Liver (tissue), 9 donors: ENCODE data around the gene FOXS1. TPM values are rescaled to one million over a fixed set of nuclear protein-coding genes. Genes with fewer than 3 reads are reported as not detected.

Experiments
- DNase-seq: peaks from one replicate; pipeline ENCODE4 v3.0.0-alpha.2; 2017; ENCODE audit warnings: low spot score
- H3K27ac ChIP-seq, 2 donors: one replicate each; pipeline ENCODE4 v1.7.0; 2013; ENCODE audit warnings: inconsistent platforms in 2 of 2, low read length in 2 of 2, control low read depth in 1 of 2, low read depth in 1 of 2, mild to moderate bottlenecking in 1 of 2
- H3K27me3 ChIP-seq, 4 donors: one replicate each; pipeline versions ENCODE4 v1.6.1 to v1.7.0; 2013; ENCODE audit warnings: low read length in 3 of 4, inconsistent platforms in 1 of 4, mild to moderate bottlenecking in 1 of 4, moderate library complexity in 1 of 4; ENCODE audit not compliant: control insufficient read depth in 4 of 4, insufficient read depth in 4 of 4
- H3K36me3 ChIP-seq, 4 donors: one replicate each; pipeline versions ENCODE4 v1.6.1 to v1.7.0; 2013; ENCODE audit warnings: low read length in 3 of 4, mild to moderate bottlenecking in 3 of 4, low read depth in 1 of 4, moderate library complexity in 1 of 4; ENCODE audit not compliant: control insufficient read depth in 4 of 4, insufficient read depth in 3 of 4
- H3K4me1 ChIP-seq, 4 donors: one replicate each; pipeline versions ENCODE4 v1.6.1 to v1.7.0; 2013; ENCODE audit warnings: low read length in 3 of 4, mild to moderate bottlenecking in 3 of 4, moderate library complexity in 1 of 4; ENCODE audit not compliant: control insufficient read depth in 4 of 4, insufficient read depth in 4 of 4
- H3K4me3 ChIP-seq, 3 donors: one replicate each; pipeline versions ENCODE4 v1.6.1 to v1.7.0; 2013; ENCODE audit warnings: low read length in 3 of 3, control low read depth in 1 of 3, low read depth in 1 of 3, mild to moderate bottlenecking in 1 of 3
- H3K9ac ChIP-seq, 2 donors: one replicate each; pipeline ENCODE4 v1.7.0; 2013; ENCODE audit warnings: low read length in 2 of 2, mild to moderate bottlenecking in 2 of 2, moderate library complexity in 2 of 2, control low read depth in 1 of 2, low read depth in 1 of 2
- H3K9me3 ChIP-seq, 4 donors: one replicate each; pipeline versions ENCODE4 v1.6.1 to v1.7.0; 2013; ENCODE audit warnings: low read length in 3 of 4; ENCODE audit not compliant: control insufficient read depth in 4 of 4
- EGR1 ChIP-seq, 2 donors: IDR thresholded peaks; 2 replicates each; pipeline ENCODE4 v1.6.1; 2016 to 2018; ENCODE audit warnings: antibody characterized with exemption in 2 of 2, low read depth in 2 of 2
- FOXA1 ChIP-seq: IDR thresholded peaks from 2 replicates; pipeline ENCODE4 v1.6.1; 2016; ENCODE audit warnings: antibody characterized with exemption
- FOXA2 ChIP-seq: IDR thresholded peaks from 2 replicates; pipeline ENCODE4 v1.6.1; 2016; ENCODE audit warnings: antibody characterized with exemption
- HNF4A ChIP-seq, 2 donors: conservative IDR thresholded peaks; 2 replicates each; pipeline ENCODE4 v1.6.1; 2016; ENCODE audit warnings: antibody characterized with exemption in 2 of 2, mild to moderate bottlenecking in 2 of 2
- HNF4G ChIP-seq: IDR thresholded peaks from 2 replicates; pipeline ENCODE4 v1.6.1; 2016; ENCODE audit warnings: antibody characterized with exemption
- JUND ChIP-seq, 2 donors: IDR thresholded peaks; 2 replicates each; pipeline ENCODE4 v1.6.1; 2016; ENCODE audit warnings: antibody characterized with exemption in 2 of 2
- NR2F2 ChIP-seq: IDR thresholded peaks from 2 replicates; pipeline ENCODE4 v1.6.1; 2016; ENCODE audit warnings: antibody characterized with exemption
- RAD21 ChIP-seq, 2 donors: IDR thresholded peaks; 2 replicates each; pipeline ENCODE4 v1.6.1; 2016; ENCODE audit warnings: antibody characterized with exemption in 2 of 2, mild to moderate bottlenecking in 2 of 2
- REST ChIP-seq: IDR thresholded peaks from 2 replicates; pipeline ENCODE4 v1.6.1; 2016; ENCODE audit warnings: antibody characterized with exemption, mild to moderate bottlenecking
- RXRA ChIP-seq, 2 donors: IDR thresholded peaks; 2 replicates each; pipeline ENCODE4 v1.6.1; 2017 to 2018; ENCODE audit warnings: antibody characterized with exemption in 2 of 2, mild to moderate bottlenecking in 1 of 2
- SP1 ChIP-seq: IDR thresholded peaks from 2 replicates; pipeline ENCODE4 v1.6.1; 2018; ENCODE audit warnings: antibody characterized with exemption, mild to moderate bottlenecking
- TAF1 ChIP-seq: conservative IDR thresholded peaks from 2 replicates; pipeline ENCODE4 v1.6.1; 2016; ENCODE audit warnings: antibody characterized with exemption, mild to moderate bottlenecking
- YY1 ChIP-seq: IDR thresholded peaks from 2 replicates; pipeline ENCODE4 v1.6.1; 2016; ENCODE audit warnings: antibody characterized with exemption, mild to moderate bottlenecking
- WGBS: extraction: QIAGEN DNeasy Blood & Tissue Kit; methylation state at CpG from one replicate; pipeline ENCODE4 v1.1.7; 2013; 5-methylcytosine and 5-hydroxymethylcytosine counted together
- polyA plus RNA-seq, 2 donors: library from polyadenylated mRNA; stranded (reverse) in 1 of 2; unstranded in 1 of 2; fragments of 200-250 nt in 1 of 2; fragments of >200 nt in 1 of 2; fragmentation: Nextera tagmentation in 1 of 2; extraction: Ambion mirVana in 1 of 2; gene quantifications; one replicate each; pipeline versions ENCODE4 v1.2.1 to v1.2.3, GENCODE V29; 2013 to 2015
- total RNA-seq, 2 donors: library from RNA; depleted of rRNA; stranded (reverse); fragments of >200 nt; gene quantifications; one replicate each; pipeline ENCODE4 v1.2.3, GENCODE V29; 2014
- TF ChIP-seq, protein P1 (sequence below): fragments of 150-350 bp; IDR thresholded peaks from 2 replicates; pipeline ENCODE4 v1.5.1; 2017; ENCODE audit warnings: improper control_type of control experiment, low read depth, low read length; ENCODE audit not compliant: missing input control
- TF ChIP-seq, protein P2 (sequence below): IDR thresholded peaks from 2 replicates; pipeline ENCODE4 v1.6.1; 2016; ENCODE audit warnings: antibody characterized with exemption
- donor health status: healthy.
- donor health status: healthy.
- donor health status: healthy.
- donor health status: healthy.
- donor health status: healthy.

FOXS1 gene
- total and polyA plus RNA-seq, 4 donors = 0.21 to 0.51 (median 0.28) TPM

- Histone ChIP-seq H3K27me3 (peaks cover 0 to 3% (median 0%) of the 10 kb centered on the region in 4 donors), H3K9ac (no peak overlapping the region), H3K4me3 (no peak overlapping the region), H3K27ac (no peak overlapping the region), H3K4me1 (peaks cover 2 to 16% (median 8%) of the 10 kb centered on the region in 4 donors), H3K9me3 (no peaks in the 10 kb centered on the region), H3K36me3 (no peaks in the 10 kb centered on the region)
- TF ChIP-seq, protein P1, sequence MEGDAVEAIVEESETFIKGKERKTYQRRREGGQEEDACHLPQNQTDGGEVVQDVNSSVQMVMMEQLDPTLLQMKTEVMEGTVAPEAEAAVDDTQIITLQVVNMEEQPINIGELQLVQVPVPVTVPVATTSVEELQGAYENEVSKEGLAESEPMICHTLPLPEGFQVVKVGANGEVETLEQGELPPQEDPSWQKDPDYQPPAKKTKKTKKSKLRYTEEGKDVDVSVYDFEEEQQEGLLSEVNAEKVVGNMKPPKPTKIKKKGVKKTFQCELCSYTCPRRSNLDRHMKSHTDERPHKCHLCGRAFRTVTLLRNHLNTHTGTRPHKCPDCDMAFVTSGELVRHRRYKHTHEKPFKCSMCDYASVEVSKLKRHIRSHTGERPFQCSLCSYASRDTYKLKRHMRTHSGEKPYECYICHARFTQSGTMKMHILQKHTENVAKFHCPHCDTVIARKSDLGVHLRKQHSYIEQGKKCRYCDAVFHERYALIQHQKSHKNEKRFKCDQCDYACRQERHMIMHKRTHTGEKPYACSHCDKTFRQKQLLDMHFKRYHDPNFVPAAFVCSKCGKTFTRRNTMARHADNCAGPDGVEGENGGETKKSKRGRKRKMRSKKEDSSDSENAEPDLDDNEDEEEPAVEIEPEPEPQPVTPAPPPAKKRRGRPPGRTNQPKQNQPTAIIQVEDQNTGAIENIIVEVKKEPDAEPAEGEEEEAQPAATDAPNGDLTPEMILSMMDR = no peak
- no peak for TF ChIP-seq NR2F2
- no peak for TF ChIP-seq TAF1
- no peak for TF ChIP-seq SP1
- no peak for TF ChIP-seq HNF4G
- TF ChIP-seq RXRA (IDR thresholded peaks at IDR 0.05) = no peak
- 94% methylated on average over 9 of the region's 9 CpGs for WGBS
- no peak for DNase-seq
These were observed 18.1 kb upstream of the FOXS1 start for GRCh38 chr20:31863296-31864085.

DNA sequence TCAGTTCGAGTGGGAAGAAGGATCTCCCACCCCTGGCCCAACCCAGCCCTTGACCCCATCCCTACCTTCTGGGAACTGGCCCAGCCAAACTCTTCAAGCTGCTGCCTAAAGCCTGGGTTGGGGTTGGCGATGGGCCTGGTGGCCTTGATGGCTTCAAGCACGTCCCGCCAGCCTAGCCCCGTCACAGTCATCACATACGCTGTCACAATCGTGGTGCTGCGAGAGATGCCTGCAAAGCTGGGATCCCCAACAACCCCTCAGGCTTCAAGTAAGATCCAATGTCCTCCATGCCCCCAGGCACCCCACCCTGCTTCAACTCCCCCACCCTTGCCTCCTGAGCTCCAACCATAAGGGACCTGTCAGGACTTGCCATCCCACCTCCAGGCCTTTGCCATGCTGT, 17.1 kb upstream of the FOXS1 start:
- no peak for DNase-seq
- TF ChIP-seq NR2F2 = no peak
- no peak for TF ChIP-seq JUND (IDR thresholded peaks at IDR 0.05)
- TF ChIP-seq, protein P1 = no peak
- TF ChIP-seq RAD21 (IDR thresholded peaks at IDR 0.05) = no peak
- TF ChIP-seq HNF4A (conservative IDR thresholded peaks at IDR 0.05) = no peak
- TF ChIP-seq SP1 = no peak
- no peak for TF ChIP-seq EGR1 (IDR thresholded peaks at IDR 0.05; ENCODE audit: low read depth in 2 of 2)
- TF ChIP-seq REST = no peak
- TF ChIP-seq FOXA2 = no peak
- TF ChIP-seq HNF4G = no peak
- TF ChIP-seq FOXA1 = no peak
- TF ChIP-seq TAF1 = no peak
- TF ChIP-seq YY1 = no peak
- TF ChIP-seq, protein P2, sequence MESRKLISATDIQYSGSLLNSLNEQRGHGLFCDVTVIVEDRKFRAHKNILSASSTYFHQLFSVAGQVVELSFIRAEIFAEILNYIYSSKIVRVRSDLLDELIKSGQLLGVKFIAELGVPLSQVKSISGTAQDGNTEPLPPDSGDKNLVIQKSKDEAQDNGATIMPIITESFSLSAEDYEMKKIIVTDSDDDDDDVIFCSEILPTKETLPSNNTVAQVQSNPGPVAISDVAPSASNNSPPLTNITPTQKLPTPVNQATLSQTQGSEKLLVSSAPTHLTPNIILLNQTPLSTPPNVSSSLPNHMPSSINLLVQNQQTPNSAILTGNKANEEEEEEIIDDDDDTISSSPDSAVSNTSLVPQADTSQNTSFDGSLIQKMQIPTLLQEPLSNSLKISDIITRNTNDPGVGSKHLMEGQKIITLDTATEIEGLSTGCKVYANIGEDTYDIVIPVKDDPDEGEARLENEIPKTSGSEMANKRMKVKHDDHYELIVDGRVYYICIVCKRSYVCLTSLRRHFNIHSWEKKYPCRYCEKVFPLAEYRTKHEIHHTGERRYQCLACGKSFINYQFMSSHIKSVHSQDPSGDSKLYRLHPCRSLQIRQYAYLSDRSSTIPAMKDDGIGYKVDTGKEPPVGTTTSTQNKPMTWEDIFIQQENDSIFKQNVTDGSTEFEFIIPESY = no peak
- H3K36me3 ChIP-seq = no peaks in the 10 kb centered on the region
- no peak overlapping the region for H3K27ac ChIP-seq
- H3K9me3 ChIP-seq = no peaks in the 10 kb centered on the region
- peaks cover 0 to 3% (median 0%) of the 10 kb centered on the region in 4 donors for H3K27me3 ChIP-seq
- WGBS = 95% methylated on average over 8 of the region's 8 CpGs
- H3K9ac ChIP-seq = no peak overlapping the region
- no peak overlapping the region for H3K4me3 ChIP-seq
- H3K4me1 ChIP-seq = peaks cover 2 to 16% (median 8%) of the 10 kb centered on the region in 4 donors
